A673 (cell line): Measurements from ENCODE around the gene ACIN1. TPM values are rescaled to one million over a fixed set of nuclear protein-coding genes. Genes with fewer than 3 reads are reported as not detected.

Experiments
- BruUV-seq: library from RNA; stranded (reverse); fragments of 400-500 nt; replicated peaks from 2 replicates; lab custom pipeline; 2021; lab: Mats Ljungman, UMichigan
- CTCF ChIA-PET: fragments of 300-600 bp; sonication (Branson Sonifier 250); formaldehyde crosslinking; loops from one replicate; lab custom pipeline; 2022; ENCODE audit warnings: antibody characterized with exemption; lab: Charles Lee
- POLR2A ChIA-PET: fragments of 300-600 bp; sonication (Branson Sonifier 250); formaldehyde crosslinking; loops from one replicate; lab custom pipeline; 2022; ENCODE audit warnings: antibody characterized with exemption; ENCODE audit not compliant: low non-redundant PET; lab: Charles Lee
- DNase-seq: peaks from one replicate; pipeline ENCODE4 v3.0.0-alpha.2; 2015; ENCODE audit warnings: low spot score
- H3K27ac ChIP-seq: fragments of 200-600 bp; sonication (generic); 2 replicates; pipeline ENCODE4 v1.5.1; 2016; ENCODE audit warnings: mixed run types, low read depth, mild to moderate bottlenecking, mixed read lengths, antibody characterized with exemption, low read length; ENCODE audit not compliant: poor library complexity, severe bottlenecking
- H3K27me3 ChIP-seq: fragments of 200-600 bp; sonication (generic); replicated peaks from 2 replicates; pipeline ENCODE4 v1.6.1; 2017; ENCODE audit warnings: mixed run types, low read depth, mild to moderate bottlenecking, mixed read lengths, antibody characterized with exemption, low read length; ENCODE audit not compliant: insufficient read depth, poor library complexity
- H3K36me3 ChIP-seq: fragments of 200-600 bp; sonication (generic); 2 replicates; pipeline ENCODE4 v1.6.1; 2016; ENCODE audit warnings: mixed run types, mild to moderate bottlenecking, mixed read lengths, antibody characterized with exemption, low read length; ENCODE audit not compliant: insufficient read depth, poor library complexity, severe bottlenecking
- H3K4me1 ChIP-seq: fragments of 200-600 bp; sonication (generic); 2 replicates; pipeline ENCODE4 v1.6.1; 2017; ENCODE audit warnings: mixed run types, mild to moderate bottlenecking, mixed read lengths, antibody characterized with exemption, low read length; ENCODE audit not compliant: insufficient read depth, poor library complexity, severe bottlenecking
- H3K4me3 ChIP-seq: fragments of 200-600 bp; sonication (generic); 2 replicates; pipeline ENCODE4 v1.5.1; 2016; ENCODE audit warnings: low read depth, mixed run types, mild to moderate bottlenecking, mixed read lengths, low read length; ENCODE audit not compliant: poor library complexity, severe bottlenecking
- H3K9me3 ChIP-seq: fragments of 200-600 bp; sonication (generic); 2 replicates; pipeline ENCODE4 v1.6.1; 2016; ENCODE audit warnings: mixed run types, low read depth, mild to moderate bottlenecking, mixed read lengths, antibody characterized with exemption, low read length; ENCODE audit not compliant: poor library complexity, severe bottlenecking
- CTCF ChIP-seq: fragments of 300-800, 200-600 bp; sonication (generic); conservative IDR thresholded peaks from 2 replicates; pipeline ENCODE4 v1.5.1; 2017; ENCODE audit warnings: low read depth, mild to moderate bottlenecking, antibody characterized with exemption, low read length, moderate library complexity, mixed read lengths
- EZH2 ChIP-seq: fragments of 200-600 bp; sonication (generic); IDR thresholded peaks from 2 replicates; pipeline ENCODE4 v1.6.1; 2017; ENCODE audit warnings: borderline replicate concordance, low read depth, mild to moderate bottlenecking, mixed read lengths, antibody characterized with exemption, low read length; ENCODE audit not compliant: poor library complexity, severe bottlenecking
- intact Hi-C: fragments of 100-400 bp; cut with micrococcal nuclease; formaldehyde crosslinking; loops from one replicate; pipeline ENCODE4 v1.10.0; 2022; ENCODE audit not compliant: unreplicated experiment
- total RNA-seq: library from RNA; stranded (reverse); gene quantifications from 2 replicates; pipeline ENCODE4 v1.2.3, GENCODE V29; 2021

ACIN1 gene
- total RNA-seq, 1 experiment from 2014 or later = 339 TPM

- BruUV-seq = no TSS peak
- ChIA-PET CTCF (interaction anchor here (1.0 to 1.8 kb wide), 2 partner anchors 13 to 22 kb away, joined by 3 to 10 read pairs; no protein-coding TSS in a partner anchor), POLR2A (no interaction called here)
- DNase-seq = no peak
- Histone ChIP-seq H3K36me3 (no peaks in the 10 kb centered on the region), H3K4me3 (no peak overlapping the region), H3K27me3 (no peaks in the 10 kb centered on the region), H3K27ac (peak overlapping the region; percentile 79), H3K9me3 (no peaks in the 10 kb centered on the region), H3K4me1 (peaks cover 41% of the 10 kb centered on the region)
- TF ChIP-seq EZH2 = no peak
- no peak for TF ChIP-seq CTCF
- intact Hi-C loops = no loop called here
Measured at GRCh38 chr14:23142826-23143225, 47.9 kb upstream of the ACIN1 start.

- no peaks in the 10 kb centered on the region for H3K36me3 ChIP-seq
- H3K27ac ChIP-seq = peak overlapping the region; percentile 79
- CTCF ChIA-PET = interaction anchor here (1.0 to 1.8 kb wide), 2 partner anchors 14 to 21 kb away, joined by 3 to 10 read pairs; no protein-coding TSS in a partner anchor
- H3K4me3 ChIP-seq = no peak overlapping the region
- H3K27me3 ChIP-seq = no peaks in the 10 kb centered on the region
- H3K9me3 ChIP-seq = no peaks in the 10 kb centered on the region
- H3K4me1 ChIP-seq = peaks cover 40% of the 10 kb centered on the region
- intact Hi-C loops = no loop called here
- POLR2A ChIA-PET = interaction anchor here (0.5 to 1.0 kb wide), 2 partner anchors 13 to 43 kb away, joined by 4 to 7 read pairs; no protein-coding TSS in a partner anchor
- TF ChIP-seq EZH2 = no peak
- TF ChIP-seq CTCF = no peak
- peak; percentile 87 for DNase-seq
- BruUV-seq = no TSS peak
Measured at GRCh38 chr14:23141706-23142444, 46.9 kb upstream of the ACIN1 start.

- POLR2A ChIA-PET = no interaction called here
- no peak for DNase-seq
- peak overlapping the region; percentile 79 for H3K27ac ChIP-seq
- no TSS peak for BruUV-seq
- no peak overlapping the region for H3K4me3 ChIP-seq
- H3K9me3 ChIP-seq = no peaks in the 10 kb centered on the region
- CTCF ChIA-PET = no interaction called here
- no peaks in the 10 kb centered on the region for H3K27me3 ChIP-seq
- no peaks in the 10 kb centered on the region for H3K36me3 ChIP-seq
- H3K4me1 ChIP-seq = peaks cover 40% of the 10 kb centered on the region
- intact Hi-C loops = no loop called here
- no peak for TF ChIP-seq CTCF
- TF ChIP-seq EZH2 = no peak
Measured at GRCh38 chr14:23140371-23140770, 45.4 kb upstream of the ACIN1 start.
